H1 (cell line): ENCODE data around the gene PDGFA. TPM values are rescaled to one million over a fixed set of nuclear protein-coding genes. Genes with fewer than 3 reads are reported as not detected.

Experiments used
- CTCF ChIA-PET: fragments of 300-600 bp; sonication (Branson Sonifier 250); formaldehyde crosslinking; loops from one replicate; lab custom pipeline; 2021; ENCODE audit not compliant: partially characterized antibody; lab: Charles Lee
- POLR2A ChIA-PET: fragments of 300-600 bp; sonication (Branson Sonifier 250); formaldehyde crosslinking; loops from one replicate; lab custom pipeline; 2021; ENCODE audit warnings: inconsistent platforms; ENCODE audit not compliant: partially characterized antibody; lab: Charles Lee
- DNase-seq, 2 experiments: peaks; one replicate each; pipeline versions ENCODE4 v3.0.0 to v3.0.0-alpha.2; 2010 to 2022; ENCODE audit warnings: low spot score in 2 of 2, low read depth in 1 of 2, mixed read lengths in 1 of 2
- FAIRE-seq: peaks from 2 replicates; lab custom pipeline; 2011; peaks lifted over from hg19 to GRCh38; lab: Jason Lieb, UNC
- H2AFZ ChIP-seq: 2 replicates; pipeline ENCODE4 v1.8.1; 2012; ENCODE audit warnings: low read length, inconsistent platforms
- H2AK5ac ChIP-seq: 2 replicates; pipeline ENCODE4 v1.6.1; 2013; ENCODE audit warnings: low read depth, low read length
- H2BK120ac ChIP-seq: replicated peaks from 2 replicates; pipeline ENCODE3; 2013; ENCODE audit warnings: low read depth, low read length, inconsistent platforms
- H2BK12ac ChIP-seq: 2 replicates; pipeline ENCODE4 v1.6.1; 2013; ENCODE audit warnings: low read depth, low read length
- H2BK15ac ChIP-seq: 2 replicates; pipeline ENCODE4 v1.6.1; 2013; ENCODE audit warnings: low read length
- H2BK20ac ChIP-seq: 2 replicates; pipeline ENCODE4 v1.6.1; 2013; ENCODE audit warnings: low read length
- H2BK5ac ChIP-seq: 2 replicates; pipeline ENCODE4 v1.6.1; 2013; ENCODE audit warnings: low read depth, low read length
- H3K14ac ChIP-seq: 2 replicates; pipeline ENCODE4 v1.6.1; 2013; ENCODE audit warnings: inconsistent platforms; ENCODE audit not compliant: insufficient read length
- H3K18ac ChIP-seq: 2 replicates; pipeline ENCODE4 v1.6.1; 2013; ENCODE audit warnings: low read length; ENCODE audit errors: extremely low read depth
- H3K23ac ChIP-seq: 2 replicates; pipeline ENCODE4 v1.6.1; 2013; ENCODE audit warnings: inconsistent platforms; ENCODE audit not compliant: insufficient read length
- H3K23me2 ChIP-seq: 2 replicates; pipeline ENCODE4 v1.6.1; 2013; ENCODE audit warnings: low read depth, low read length
- H3K27ac ChIP-seq: 2 replicates; pipeline ENCODE4 v1.6.1; 2011; ENCODE audit warnings: low read depth, low read length, inconsistent platforms
- H3K27me3 ChIP-seq, 4 experiments: replicated peaks in 1 of 4; 1 replicate in 1 of 4; 2 replicates in 3 of 4; pipeline versions ENCODE4 v1.6.1 to v1.8.1; 2011 to 2013; ENCODE audit warnings: low read length in 3 of 4, mild to moderate bottlenecking in 3 of 4, inconsistent platforms in 2 of 4, mixed read lengths in 2 of 4, moderate library complexity in 1 of 4; ENCODE audit not compliant: control insufficient read depth in 3 of 4, insufficient read depth in 3 of 4; ENCODE audit errors: extremely low read depth in 1 of 4
- H3K36me3 ChIP-seq, 4 experiments: 2 replicates each; pipeline versions ENCODE4 v1.6.1 to v1.8.1; 2011 to 2013; ENCODE audit warnings: mild to moderate bottlenecking in 4 of 4, low read length in 3 of 4, moderate library complexity in 2 of 4, control low read depth in 1 of 4, inconsistent platforms in 1 of 4; ENCODE audit not compliant: insufficient read depth in 4 of 4, control insufficient read depth in 2 of 4
- H3K4ac ChIP-seq: replicated peaks from 2 replicates; pipeline ENCODE3; 2013; ENCODE audit warnings: low read length, low read depth, mixed read lengths, inconsistent platforms; ENCODE audit not compliant: insufficient read length
- H3K4me1 ChIP-seq, 4 experiments: replicated peaks in 1 of 4; 1 replicate in 1 of 4; 2 replicates in 3 of 4; pipeline versions ENCODE4 v1.6.1 to v1.8.1; 2011 to 2013; ENCODE audit warnings: low read length in 3 of 4, inconsistent platforms in 2 of 4, mixed read lengths in 1 of 4; ENCODE audit not compliant: insufficient read depth in 4 of 4, control insufficient read depth in 3 of 4
- H3K4me2 ChIP-seq, 2 experiments: 2 replicates each; pipeline versions ENCODE4 v1.6.1 to v1.8.1; 2011 to 2013; ENCODE audit warnings: low read depth in 2 of 2, low read length in 2 of 2, control low read depth in 1 of 2, inconsistent platforms in 1 of 2, mild to moderate bottlenecking in 1 of 2; ENCODE audit not compliant: insufficient read depth in 1 of 2
- H3K4me3 ChIP-seq, 4 experiments: fragments of 200-600, 300-600 bp in 1 of 4; sonication (generic), shearing (Covaris generic), sonication (Bioruptor Twin) in 1 of 4; 2 replicates each; pipeline versions ENCODE4 v1.5.1 to v1.8.1; 2011 to 2016; ENCODE audit warnings: low read length in 4 of 4, low read depth in 3 of 4, control low read depth in 2 of 4, inconsistent platforms in 2 of 4, mild to moderate bottlenecking in 2 of 4, mixed read lengths in 1 of 4, moderate library complexity in 1 of 4; ENCODE audit not compliant: insufficient read depth in 2 of 4; ENCODE audit errors: extremely low read depth in 1 of 4
- H3K56ac ChIP-seq: replicated peaks from 2 replicates; pipeline ENCODE3; 2013; ENCODE audit warnings: low read depth, mild to moderate bottlenecking, mixed read lengths, low read length, inconsistent platforms; ENCODE audit not compliant: insufficient read length
- H3K79me1 ChIP-seq: 2 replicates; pipeline ENCODE4 v1.6.1; 2013; ENCODE audit warnings: low read depth, low read length, control low read depth
- H3K79me2 ChIP-seq, 2 experiments: 2 replicates each; pipeline versions ENCODE4 v1.6.1 to v1.8.1; 2012 to 2013; ENCODE audit warnings: low read length in 2 of 2, mild to moderate bottlenecking in 2 of 2, inconsistent platforms in 1 of 2; ENCODE audit not compliant: insufficient read depth in 2 of 2, control insufficient read depth in 1 of 2
- H3K9ac ChIP-seq, 4 experiments: replicated peaks in 1 of 4; 1 replicate in 1 of 4; 2 replicates in 3 of 4; pipeline versions ENCODE4 v1.6.1 to v1.8.1; 2011 to 2013; ENCODE audit warnings: low read depth in 3 of 4, low read length in 3 of 4, control low read depth in 2 of 4, mild to moderate bottlenecking in 2 of 4, moderate library complexity in 2 of 4, inconsistent platforms in 1 of 4; ENCODE audit errors: extremely low read depth in 1 of 4
- H3K9me3 ChIP-seq, 2 experiments: 2 replicates each; pipeline versions ENCODE4 v1.6.1 to v1.8.1; 2012 to 2013; ENCODE audit warnings: mild to moderate bottlenecking in 2 of 2, moderate library complexity in 2 of 2, control low read depth in 1 of 2, inconsistent platforms in 1 of 2, low read depth in 1 of 2, low read length in 1 of 2, mixed read lengths in 1 of 2; ENCODE audit not compliant: insufficient read depth in 2 of 2
- H4K20me1 ChIP-seq, 2 experiments: replicated peaks in 1 of 2; 2 replicates each; pipeline versions ENCODE3 to v1.8.1; 2011 to 2013; ENCODE audit warnings: inconsistent platforms in 2 of 2, low read length in 2 of 2, mild to moderate bottlenecking in 1 of 2; ENCODE audit not compliant: insufficient read depth in 2 of 2, control insufficient read depth in 1 of 2
- H4K5ac ChIP-seq: 2 replicates; pipeline ENCODE4 v1.6.1; 2013; ENCODE audit warnings: low read length, low read depth, mixed read lengths, inconsistent platforms; ENCODE audit not compliant: insufficient read length
- H4K8ac ChIP-seq: 2 replicates; pipeline ENCODE4 v1.8.0; 2013; ENCODE audit warnings: mild to moderate bottlenecking, moderate library complexity, low read length, inconsistent platforms; ENCODE audit not compliant: insufficient read depth; ENCODE audit errors: extremely low read depth
- H4K91ac ChIP-seq: replicated peaks from 2 replicates; pipeline ENCODE3; 2013; ENCODE audit warnings: low read length, mixed read lengths, inconsistent platforms; ENCODE audit not compliant: insufficient read length
- CEBPB ChIP-seq: IDR thresholded peaks from 2 replicates; pipeline ENCODE4 v1.6.1; 2012; ENCODE audit warnings: low read depth, low read length
- E2F6 ChIP-seq: IDR thresholded peaks from 2 replicates; pipeline ENCODE4 v1.6.1; 2012; ENCODE audit warnings: inconsistent platforms
- EP300 ChIP-seq, 2 experiments: IDR thresholded peaks; 1 replicate in 1 of 2; 2 replicates in 1 of 2; pipeline ENCODE4 v1.6.1; 2011 to 2012; ENCODE audit warnings: low read depth in 2 of 2, low read length in 2 of 2, mild to moderate bottlenecking in 2 of 2, borderline replicate concordance in 1 of 2, inconsistent platforms in 1 of 2, moderate library complexity in 1 of 2
- HDAC6 ChIP-seq: IDR thresholded peaks from one replicate; pipeline ENCODE4 v1.7.1; 2012; ENCODE audit warnings: low read depth, mild to moderate bottlenecking, inconsistent platforms, low read length, moderate library complexity
- KDM1A ChIP-seq: fragments of 200-600, 300-600 bp; sonication (generic); IDR thresholded peaks from 2 replicates; pipeline ENCODE4 v1.7.1; 2016; ENCODE audit warnings: mild to moderate bottlenecking, low read length, borderline replicate concordance
- KDM4A ChIP-seq: IDR thresholded peaks from one replicate; pipeline ENCODE4 v1.7.1; 2012; ENCODE audit warnings: low read depth, mild to moderate bottlenecking, moderate library complexity, low read length, inconsistent platforms; ENCODE audit not compliant: severe bottlenecking
- POLR2A ChIP-seq, 2 experiments: IDR thresholded peaks; 1 replicate in 1 of 2; 2 replicates in 1 of 2; pipeline ENCODE4 v1.6.1; 2011; ENCODE audit warnings: low read depth in 2 of 2, low read length in 2 of 2, mild to moderate bottlenecking in 2 of 2; ENCODE audit errors: control extremely low read depth in 1 of 2
- POLR2AphosphoS5 ChIP-seq: IDR thresholded peaks from 2 replicates; pipeline ENCODE4 v1.6.1; 2011; ENCODE audit warnings: low read depth, low read length
- POU5F1 ChIP-seq: IDR thresholded peaks from 2 replicates; pipeline ENCODE4 v1.6.1; 2011; ENCODE audit warnings: low read depth, mild to moderate bottlenecking, low read length, moderate library complexity
- RFX5 ChIP-seq: IDR thresholded peaks from 2 replicates; pipeline ENCODE4 v1.6.1; 2011; ENCODE audit warnings: low read depth, low read length, improper control_type of control experiment, borderline replicate concordance
- SIN3A ChIP-seq, 2 experiments: IDR thresholded peaks in 1 of 2; conservative IDR thresholded peaks in 1 of 2; 2 replicates each; pipeline ENCODE4 v1.6.1; 2011 to 2012; ENCODE audit warnings: low read length in 2 of 2, improper control_type of control experiment in 1 of 2, low read depth in 1 of 2, mild to moderate bottlenecking in 1 of 2
- SP4 ChIP-seq: IDR thresholded peaks from 2 replicates; pipeline ENCODE4 v1.6.1; 2012; ENCODE audit warnings: low read length, inconsistent platforms
- TCF12 ChIP-seq: IDR thresholded peaks from 2 replicates; pipeline ENCODE4 v1.6.1; 2011; ENCODE audit warnings: low read depth, mild to moderate bottlenecking, low read length
- WGBS, 2 experiments: shearing (Covaris generic) in 1 of 2; methylation state at CpG; one replicate each; pipeline versions ENCODE4 v1.1.6 to v1.1.7; 2013 to 2015; ENCODE audit warnings: low lambda C conversion rate in 2 of 2, mixed read lengths in 2 of 2, inconsistent platforms in 1 of 2, low coverage in 1 of 2, missing lambda C conversion rate in 1 of 2; ENCODE audit not compliant: insufficient replicate concordance in 2 of 2, insufficient coverage in 1 of 2, insufficient read length in 1 of 2; ENCODE audit errors: extremely low coverage in 1 of 2, missing lambda C conversion rate in 1 of 2; 5-methylcytosine and 5-hydroxymethylcytosine counted together
- polyA plus RNA-seq, 7 experiments: library from polyadenylated mRNA; depleted of rRNA in 3 of 7; stranded (reverse) in 5 of 7; unstranded in 2 of 7; fragments of >200 nt in 5 of 7; fragments of 200-250 nt in 2 of 7; gene quantifications; 1 replicate in 5 of 7; 2 replicates in 1 of 7; 4 replicates in 1 of 7; pipeline versions ENCODE4 v1.2.1 to v1.2.3, GENCODE V29; 2011 to 2013; ENCODE audit warnings: missing spikeins in 2 of 7, mixed read lengths in 2 of 7
- total RNA-seq: library from RNA; stranded (reverse); fragmentation: NEBNext Ultra II Directional; extraction: Animal tissue kit (Norgen Biotek cat#: 25700); gene quantifications from 2 replicates; pipeline ENCODE4 v1.2.1, GENCODE V29; 2021

The PDGFA gene
- total and polyA plus RNA-seq, 2 of the 8 experiments (the other 6 are each of a cell fraction or from before 2014, with no cell fraction given), result 21.1 to 43.0 TPM

GRCh38 chr7:507623-508300 is 11.9 kb downstream of the PDGFA start:
- Histone ChIP-seq H4K5ac (no peak overlapping the region), H2BK120ac (no peak overlapping the region), H2BK20ac (no peak overlapping the region), H4K8ac (no peak overlapping the region; the same call in 1 of the 2 replicates), H3K79me2 (peaks cover 0 to 15% of the 10 kb centered on the region in 2 experiments; a peak in 1 of 4 replicates), H2AFZ (no peak overlapping the region), H3K4ac (no peak overlapping the region), H3K9ac (no peak overlapping the region), H3K36me3 (peaks cover 0 to 26% (median 9%) of the 10 kb centered on the region in 4 experiments; a peak in 6 of 8 replicates), H4K91ac (no peak overlapping the region), H3K27me3 (no peaks in the 10 kb centered on the region; a peak in 1 of 7 replicates), H3K23me2 (no peaks in the 10 kb centered on the region), H3K4me2 (no peak overlapping the region), H3K9me3 (no peaks in the 10 kb centered on the region), H3K4me1 (peaks cover 0 to 3% (median 2%) of the 10 kb centered on the region in 4 experiments; a peak in 3 of 7 replicates), H2BK5ac (no peak overlapping the region), H3K79me1 (peaks cover 2% of the 10 kb centered on the region), H3K18ac (no peak overlapping the region), H2BK12ac (no peak overlapping the region), H3K23ac (no peak overlapping the region), H3K27ac (no peak overlapping the region), H4K20me1 (peaks cover 9 to 18% of the 10 kb centered on the region in 2 experiments), H2AK5ac (no peak overlapping the region), H3K14ac (no peak overlapping the region), H3K4me3 (no peak overlapping the region), H2BK15ac (no peak overlapping the region), H3K56ac (no peak overlapping the region)
- WGBS, 2 experiments, result 90% methylated on average over 17 of the region's 17 CpGs; no CpG with 5 or more reads in 1 of the 2 experiments
- CTCF ChIA-PET, result no interaction called here
- DNase-seq, result no peak
- POLR2A ChIA-PET, result interaction anchor here (1.0 to 1.5 kb wide), 2 partner anchors 12 to 16 kb away, joined by 3 to 4 read pairs; partner anchors contain the start of gene PDGFA
- no peak for FAIRE-seq
- TF ChIP-seq POLR2A (IDR thresholded peaks at IDR 0.05; ENCODE audit: control extremely low read depth in 1 of 2, low read depth in 2 of 2, low read length in 2 of 2), result no peak
- no peak for TF ChIP-seq POLR2AphosphoS5
- no peak for TF ChIP-seq HDAC6
- no peak for TF ChIP-seq CEBPB
- TF ChIP-seq KDM1A, result no peak
- no peak for TF ChIP-seq TCF12
- TF ChIP-seq EP300 (IDR thresholded peaks at IDR 0.05; ENCODE audit: borderline replicate concordance in 1 of 2, low read depth in 2 of 2, low read length in 2 of 2), result no peak
- TF ChIP-seq E2F6, result no peak
- TF ChIP-seq SP4, result no peak
- TF ChIP-seq POU5F1, result no peak
- TF ChIP-seq KDM4A, result no peak
- TF ChIP-seq RFX5, result no peak
- no peak for TF ChIP-seq SIN3A (conservative IDR thresholded peaks at IDR 0.05 in 1 of 2, IDR thresholded peaks at IDR 0.05 in 1 of 2; ENCODE audit: low read depth in 1 of 2, low read length in 2 of 2)
